ENCODE results near the gene TBCCD1.

- no peak for TF ChIP-seq JUN (IDR thresholded peaks at IDR 0.05; ENCODE audit: borderline replicate concordance, insufficient read depth, insufficient read length, low read depth)
- TF ChIP-seq POLR2AphosphoS5 (IDR thresholded peaks at IDR 0.05; ENCODE audit: insufficient read depth, low read depth, low read length) = no peak
- no peak for TF ChIP-seq MYC (IDR thresholded peaks at IDR 0.05; ENCODE audit: low read depth, low read length)
- TF ChIP-seq CTCF (IDR thresholded peaks at IDR 0.05; ENCODE audit: extremely low read depth in 1 of 2, insufficient read depth in 1 of 2, low read depth in 1 of 2, low read length in 2 of 2) = no peak
- no peak for TF ChIP-seq POLR2A (IDR thresholded peaks at IDR 0.05; ENCODE audit: low read depth, low read length)
Measured at GRCh38 chr3:186523434-186523833, 43.7 kb downstream of the TBCCD1 start.
